Stimulated activated naive CD8-positive, alpha-beta T cell treated with anti-CD3 and anti-CD28 coated beads, Interleukin-15, amount 100 ng/mL, for 72 hours (primary cell): ENCODE data around the gene GPRC5B.

Experiments used
- ATAC-seq: fragments of 150-1000 bp; cut with Tn5 transposase; 2 replicates; pipeline ENCODE4 v1.10.0; 2021; ENCODE audit warnings: mild to moderate bottlenecking, moderate library complexity
- DNase-seq, 2 donors: peaks; one replicate each; pipeline ENCODE4 v3.0.0; 2021 to 2022
- H3K27ac Mint-ChIP-seq, 2 donors: one replicate each; pipeline ENCODE4 v1.8.0; 2022; ENCODE audit warnings: mild to moderate bottlenecking in 2 of 2, mixed read lengths in 2 of 2, moderate library complexity in 2 of 2
- H3K27me3 Mint-ChIP-seq: one replicate; pipeline ENCODE4 v1.8.0; 2022; ENCODE audit warnings: mixed read lengths
- H3K4me1 Mint-ChIP-seq: one replicate; pipeline ENCODE4 v1.8.0; 2022; ENCODE audit warnings: mild to moderate bottlenecking, mixed read lengths
- H3K4me3 Mint-ChIP-seq, 2 donors: one replicate each; pipeline ENCODE4 v1.8.0; 2022; ENCODE audit warnings: mild to moderate bottlenecking in 2 of 2, mixed read lengths in 2 of 2, moderate library complexity in 1 of 2
- H3K9me3 Mint-ChIP-seq, 2 donors: one replicate each; pipeline ENCODE4 v1.8.0; 2022; ENCODE audit warnings: mixed read lengths in 2 of 2

GPRC5B gene

DNA sequence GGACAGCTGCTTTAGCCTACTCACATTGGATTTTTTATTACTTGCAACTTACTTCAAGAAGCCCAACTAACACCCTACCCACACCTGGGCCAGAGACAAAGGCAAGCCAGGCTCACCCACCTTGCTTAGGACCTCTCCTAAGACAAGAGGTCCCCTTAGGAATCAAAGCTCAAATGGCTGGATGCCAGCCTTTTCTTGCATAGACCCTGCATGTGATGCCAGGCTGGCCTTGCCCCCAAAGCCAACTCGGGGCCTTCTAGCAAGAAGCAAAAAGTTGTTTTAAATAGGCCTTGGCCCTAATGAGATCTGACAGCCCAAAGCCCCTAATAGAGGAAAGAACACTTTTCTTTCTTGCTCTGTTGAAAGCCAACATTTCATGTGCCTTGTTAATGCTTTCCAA is 20.7 kb downstream of the GPRC5B start:
- Mint-ChIP-seq H3K4me1 (no peaks in the 10 kb centered on the region), H3K4me3 (no peak overlapping the region), H3K27me3 (peaks cover 6% of the 10 kb centered on the region), H3K9me3 (no peaks in the 10 kb centered on the region), H3K27ac (no peak overlapping the region)
- ATAC-seq, result no peak
- DNase-seq, result no peak

DNA sequence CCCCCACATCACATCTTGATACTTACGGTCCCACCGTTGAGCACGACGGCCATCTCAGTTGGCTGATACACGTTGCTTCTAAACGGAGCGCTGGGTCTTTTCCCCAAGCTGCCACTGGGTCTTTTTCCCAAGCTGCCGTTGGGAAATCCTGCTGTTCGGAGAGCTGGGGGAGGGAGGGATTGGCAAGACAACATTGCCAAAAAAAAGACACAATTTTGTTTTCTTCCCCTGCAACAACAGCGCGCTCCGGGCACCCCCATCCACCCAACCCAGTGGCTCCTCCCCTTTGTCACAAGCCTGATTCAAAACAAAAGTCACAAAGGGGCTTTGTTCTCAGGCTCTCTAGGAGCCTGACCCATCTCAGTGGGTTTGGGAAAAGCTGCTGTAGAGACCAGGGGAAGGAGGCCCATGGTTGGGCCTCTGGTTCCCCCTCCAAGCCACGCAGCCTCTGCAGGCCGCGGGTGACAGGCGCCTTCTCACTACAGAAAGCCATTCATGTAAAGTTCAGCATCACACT is 22.8 kb downstream of the GPRC5B start:
- H3K4me3 Mint-ChIP-seq, result no peak overlapping the region
- ATAC-seq, result no peak
- H3K27me3 Mint-ChIP-seq, result no peaks in the 10 kb centered on the region
- no peaks in the 10 kb centered on the region for H3K9me3 Mint-ChIP-seq
- DNase-seq, result no peak
- H3K4me1 Mint-ChIP-seq, result no peaks in the 10 kb centered on the region
- no peak overlapping the region for H3K27ac Mint-ChIP-seq

DNA sequence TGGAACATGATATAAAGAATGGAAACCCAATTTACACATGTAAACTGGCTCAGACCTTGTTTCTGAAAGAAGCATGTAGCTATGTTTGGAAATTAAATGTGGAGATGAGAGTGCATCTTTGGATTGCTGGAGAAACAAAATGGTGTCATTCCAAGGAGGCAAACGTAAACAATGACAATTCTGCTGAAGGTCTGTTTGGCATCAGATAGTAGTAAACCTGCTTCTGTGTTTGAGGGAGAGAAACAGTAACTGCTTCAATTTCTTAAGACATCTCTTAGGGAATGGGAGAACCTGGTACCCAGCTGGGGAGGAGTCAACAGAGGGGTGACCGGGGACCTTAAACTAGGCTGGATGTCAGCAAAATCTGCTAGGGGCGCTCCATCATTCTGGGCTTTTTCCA is 23.5 kb downstream of the GPRC5B start:
- no peak overlapping the region for H3K4me3 Mint-ChIP-seq
- H3K27me3 Mint-ChIP-seq, result no peaks in the 10 kb centered on the region
- DNase-seq (no peak), ATAC-seq (no peak)
- no peaks in the 10 kb centered on the region for H3K4me1 Mint-ChIP-seq
- H3K27ac Mint-ChIP-seq, result no peak overlapping the region
- H3K9me3 Mint-ChIP-seq, result no peaks in the 10 kb centered on the region

DNA sequence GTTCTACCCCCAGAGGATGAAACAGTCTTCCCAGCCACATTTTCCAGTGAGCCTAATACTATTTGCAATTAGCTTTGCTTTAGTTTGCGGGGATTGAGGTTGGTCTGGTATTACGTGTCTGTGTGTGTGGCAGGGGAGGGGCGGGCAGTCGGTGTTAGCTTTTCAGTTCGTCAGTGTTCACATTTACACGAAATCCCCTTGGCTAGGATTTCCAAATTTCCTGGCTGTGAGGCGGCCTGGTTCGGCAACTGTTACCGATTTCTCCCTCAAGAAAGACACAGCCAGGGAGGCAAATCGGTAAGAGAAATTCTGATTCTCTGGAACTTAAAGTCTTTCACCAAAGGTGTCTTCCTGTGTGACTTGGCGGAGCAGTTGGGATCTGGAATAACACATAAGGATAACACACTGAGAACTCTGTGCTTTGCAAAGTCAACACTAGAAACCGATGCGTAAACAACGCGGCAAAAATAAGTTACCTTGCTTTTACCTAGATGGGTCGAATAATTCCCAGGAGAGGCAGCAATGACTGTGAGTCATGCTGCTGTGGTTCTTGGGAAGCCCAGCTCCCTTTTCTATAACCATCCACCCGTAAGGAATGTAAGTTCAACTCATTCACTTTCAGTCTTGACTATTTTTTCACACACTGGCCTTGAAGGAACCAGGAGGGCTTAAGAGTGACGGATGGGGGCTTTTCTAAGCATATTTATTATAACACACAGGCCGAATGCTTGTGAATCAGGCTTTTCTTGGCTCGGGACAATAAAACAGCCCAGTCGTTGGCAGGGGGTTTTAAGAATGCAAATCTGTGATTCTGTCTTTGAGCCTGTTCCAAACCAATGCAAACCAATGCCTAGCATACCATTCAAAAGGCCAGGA is 24.2 kb downstream of the GPRC5B start:
- DNase-seq (no peak), ATAC-seq (no peak)
- Mint-ChIP-seq H3K4me3 (no peak overlapping the region), H3K4me1 (no peaks in the 10 kb centered on the region), H3K27ac (no peak overlapping the region), H3K9me3 (no peaks in the 10 kb centered on the region), H3K27me3 (no peaks in the 10 kb centered on the region)

DNA sequence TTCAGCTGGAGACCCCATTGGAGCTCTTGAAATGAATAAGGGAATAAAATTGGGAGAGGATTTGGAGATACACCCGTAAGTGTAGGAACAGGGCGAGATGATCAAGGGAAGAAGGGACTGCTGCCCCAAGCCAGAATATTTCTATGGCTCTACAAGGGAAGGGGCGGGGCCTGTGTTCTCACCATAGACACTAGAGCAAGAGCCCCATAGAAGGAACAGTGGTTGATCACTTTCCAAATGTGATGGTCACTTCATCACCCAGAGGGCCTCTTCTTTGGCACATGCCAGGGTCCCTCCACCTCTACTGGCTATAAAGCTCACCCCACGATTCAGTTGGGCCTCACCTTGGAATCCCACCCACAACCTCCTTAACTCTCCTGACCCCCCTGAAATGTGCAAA is 25.0 kb downstream of the GPRC5B start:
- no peak overlapping the region for H3K27ac Mint-ChIP-seq
- H3K4me3 Mint-ChIP-seq, result no peak overlapping the region
- H3K27me3 Mint-ChIP-seq, result no peaks in the 10 kb centered on the region
- ATAC-seq, result no peak
- no peaks in the 10 kb centered on the region for H3K9me3 Mint-ChIP-seq
- no peaks in the 10 kb centered on the region for H3K4me1 Mint-ChIP-seq
- DNase-seq, result no peak

DNA sequence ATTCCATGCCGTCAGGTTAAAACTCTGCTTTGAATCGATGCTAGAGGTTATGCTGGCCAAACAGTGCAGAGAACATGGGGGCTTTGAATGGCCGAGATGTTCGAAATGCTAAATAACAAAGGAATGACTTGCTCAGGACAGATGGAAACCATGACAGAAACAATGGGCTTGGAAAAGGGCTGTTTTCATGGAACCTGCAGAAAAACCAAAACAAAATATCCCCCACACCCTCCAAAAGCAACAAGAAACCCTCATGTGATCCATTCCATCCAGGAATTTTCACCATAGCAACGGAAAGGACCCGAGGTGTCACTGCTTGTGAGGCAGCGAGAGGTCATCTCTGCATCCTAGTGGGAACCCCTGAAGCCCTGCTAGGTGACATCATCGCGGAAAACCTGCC is 25.5 kb downstream of the GPRC5B start:
- H3K27me3 Mint-ChIP-seq, result no peaks in the 10 kb centered on the region
- DNase-seq (no peak), ATAC-seq (no peak)
- H3K4me1 Mint-ChIP-seq, result no peaks in the 10 kb centered on the region
- no peak overlapping the region for H3K4me3 Mint-ChIP-seq
- no peaks in the 10 kb centered on the region for H3K9me3 Mint-ChIP-seq
- H3K27ac Mint-ChIP-seq, result no peak overlapping the region

DNA sequence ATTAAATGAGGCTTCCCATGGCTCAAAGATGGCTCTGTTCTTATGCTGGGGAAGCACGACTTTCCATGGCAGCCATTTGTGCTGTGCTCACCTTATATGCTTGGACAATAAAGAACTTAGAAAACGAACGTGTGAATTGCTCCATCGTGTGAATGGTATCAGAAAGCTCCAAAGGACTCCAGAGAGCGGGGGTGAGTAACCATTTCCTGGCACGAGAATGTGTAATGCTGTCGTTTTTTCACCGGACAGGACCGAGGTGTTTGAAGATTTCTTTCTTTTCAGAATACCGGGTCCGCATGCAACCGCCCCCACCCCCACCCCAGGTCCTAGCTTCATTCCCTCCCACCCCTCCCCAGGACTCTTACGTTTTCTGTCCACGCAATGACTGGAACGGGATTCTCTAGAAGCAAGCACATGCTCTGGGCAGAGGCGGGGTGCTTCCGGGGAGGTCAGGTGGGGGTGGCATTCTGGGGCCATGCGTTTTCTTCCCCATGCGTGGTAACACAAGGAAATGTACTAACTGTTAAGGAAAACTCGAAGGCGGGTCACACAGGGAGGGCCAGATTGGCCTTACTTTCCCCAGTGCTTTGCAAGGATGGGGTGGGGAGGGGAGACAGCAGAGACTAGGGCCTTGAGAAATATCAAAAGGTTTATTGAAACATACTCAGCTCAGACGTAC is 26.2 kb downstream of the GPRC5B start:
- H3K4me3 Mint-ChIP-seq, result no peak overlapping the region
- DNase-seq (no peak), ATAC-seq (no peak)
- no peaks in the 10 kb centered on the region for H3K4me1 Mint-ChIP-seq
- no peaks in the 10 kb centered on the region for H3K9me3 Mint-ChIP-seq
- peak overlapping the region in 1 of 2 donors; percentile 81 for H3K27ac Mint-ChIP-seq
- H3K27me3 Mint-ChIP-seq, result no peaks in the 10 kb centered on the region

DNA sequence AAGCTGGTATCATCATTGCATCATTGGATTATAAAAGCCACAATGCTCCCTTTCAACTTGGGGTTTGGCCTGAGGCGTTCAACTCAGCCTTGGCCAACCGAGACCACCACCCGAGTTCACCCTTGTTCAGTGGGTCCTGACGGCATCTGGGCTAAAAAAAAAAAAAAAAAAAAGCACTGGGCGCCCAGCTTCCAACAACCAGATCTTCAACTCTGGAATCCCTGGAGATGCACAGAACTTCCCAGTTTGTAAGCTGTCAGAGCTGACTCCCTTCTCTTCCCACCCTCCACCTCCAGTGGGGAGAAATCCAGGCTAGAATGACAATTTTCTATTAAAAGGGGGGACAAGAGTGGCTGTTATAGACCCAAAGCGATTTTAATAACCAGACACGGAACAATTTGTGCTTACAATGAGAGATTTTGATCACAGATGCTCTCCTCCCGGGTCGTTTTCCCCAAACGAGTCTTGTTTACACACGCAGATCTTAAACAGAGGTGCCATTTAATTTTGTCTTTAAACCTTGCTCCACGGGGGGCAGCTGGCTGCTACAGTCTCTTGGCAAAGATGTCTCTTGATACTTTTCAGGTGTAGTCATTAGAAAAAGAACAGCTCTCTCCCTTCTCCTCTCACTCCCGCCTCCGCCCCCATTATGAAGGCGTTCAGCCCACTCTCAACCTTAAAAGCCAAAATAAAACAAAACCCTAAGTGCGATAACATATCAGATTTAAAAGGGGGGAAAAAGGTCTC is 26.9 kb downstream of the GPRC5B start:
- Mint-ChIP-seq H3K27ac (peak overlapping the region in 1 of 2 donors; percentile 81), H3K4me1 (no peaks in the 10 kb centered on the region)
- DNase-seq, result no peak

DNA sequence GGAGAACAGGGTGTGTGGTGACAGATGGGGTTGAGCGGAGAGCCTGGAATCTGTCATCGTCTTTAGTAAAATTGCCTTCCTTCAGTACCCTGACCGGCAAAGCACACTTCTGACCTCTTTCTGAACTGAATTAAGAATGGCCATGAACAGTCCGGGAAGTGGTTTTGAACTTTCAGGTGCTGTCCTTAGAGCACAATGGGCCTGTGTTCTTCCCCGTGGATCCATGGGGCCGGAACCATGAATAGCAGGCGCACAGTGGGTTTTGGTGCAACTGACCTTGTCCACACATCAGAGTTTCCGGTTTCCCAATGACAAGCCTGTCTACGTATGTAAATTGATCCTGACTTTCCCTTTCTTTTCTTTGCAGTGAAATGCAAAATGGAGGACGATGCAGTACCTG is 28.5 kb downstream of the GPRC5B start:
- no peak for ATAC-seq
- Mint-ChIP-seq H3K4me3 (no peak overlapping the region), H3K4me1 (no peaks in the 10 kb centered on the region), H3K27ac (no peak overlapping the region), H3K9me3 (no peaks in the 10 kb centered on the region), H3K27me3 (no peaks in the 10 kb centered on the region)
- DNase-seq, result no peak

More for the DNA sequence above, 26.9 kb downstream of the GPRC5B start:
- Mint-ChIP-seq H3K9me3 (no peaks in the 10 kb centered on the region), H3K27me3 (no peaks in the 10 kb centered on the region), H3K4me3 (no peak overlapping the region)
- ATAC-seq, result no peak

DNA sequence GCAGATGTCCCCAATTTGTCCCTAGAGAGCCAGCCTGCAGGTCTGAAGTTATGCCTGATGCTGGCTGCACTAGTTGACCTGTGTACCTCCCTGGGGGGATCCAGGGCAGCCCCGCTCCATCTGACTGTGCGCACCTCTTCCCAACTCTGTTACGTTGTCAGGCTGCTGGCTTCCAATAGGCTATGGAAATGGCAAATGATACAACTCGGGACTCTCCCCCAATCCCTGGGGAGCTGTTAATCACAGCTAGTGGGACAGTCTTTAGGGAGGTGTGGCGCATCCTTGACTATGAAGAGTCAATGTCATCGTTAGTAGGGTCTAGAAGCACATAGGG is 30.1 kb downstream of the GPRC5B start:
- DNase-seq, result no peak
- no peaks in the 10 kb centered on the region for H3K9me3 Mint-ChIP-seq
- H3K27me3 Mint-ChIP-seq, result no peaks in the 10 kb centered on the region
- H3K27ac Mint-ChIP-seq, result no peak overlapping the region
- no peak for ATAC-seq
- H3K4me1 Mint-ChIP-seq, result no peaks in the 10 kb centered on the region
- H3K4me3 Mint-ChIP-seq, result no peak overlapping the region

DNA sequence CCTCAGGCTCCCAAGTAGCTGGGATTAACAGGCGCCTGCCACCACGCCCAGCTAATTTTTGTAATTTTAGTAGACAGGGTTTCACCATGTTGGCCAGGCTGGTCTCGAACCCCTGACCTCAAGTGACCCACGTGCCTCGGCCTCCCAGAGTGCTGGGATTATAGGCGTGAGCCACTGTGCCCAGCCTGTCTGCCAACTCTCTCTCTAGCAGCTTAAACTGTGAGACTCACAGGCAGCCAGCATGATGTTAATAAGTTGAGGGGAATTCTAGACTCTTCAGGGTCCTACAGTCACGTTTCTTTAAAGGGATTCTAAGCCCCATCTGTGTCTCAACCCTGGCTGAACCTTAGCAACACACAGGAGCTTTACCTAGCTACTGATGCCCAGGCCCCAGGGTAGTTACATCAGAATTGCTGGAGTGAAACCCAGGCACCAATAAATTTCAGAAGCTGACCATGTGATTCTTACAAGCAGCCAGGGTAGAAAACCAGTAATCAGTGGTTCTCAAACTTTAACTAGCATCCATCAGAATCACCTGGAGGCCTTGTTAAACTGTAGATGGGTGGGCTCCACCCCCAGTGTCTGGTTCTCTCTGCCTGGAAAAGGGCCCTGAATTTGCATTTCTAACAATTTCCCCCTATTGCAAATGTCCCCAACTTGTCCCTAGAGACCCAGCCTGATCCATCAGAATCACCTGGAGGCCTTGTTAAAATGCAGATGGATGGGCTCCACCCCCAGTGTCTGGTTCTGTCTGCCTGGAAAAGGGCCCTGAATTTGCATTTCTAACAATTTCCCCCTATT is 30.7 kb downstream of the GPRC5B start:
- ATAC-seq (no peak), DNase-seq (no peak)
- no peak overlapping the region for H3K27ac Mint-ChIP-seq
- no peaks in the 10 kb centered on the region for H3K4me1 Mint-ChIP-seq
- H3K4me3 Mint-ChIP-seq, result no peak overlapping the region
- no peaks in the 10 kb centered on the region for H3K27me3 Mint-ChIP-seq
- no peaks in the 10 kb centered on the region for H3K9me3 Mint-ChIP-seq

DNA sequence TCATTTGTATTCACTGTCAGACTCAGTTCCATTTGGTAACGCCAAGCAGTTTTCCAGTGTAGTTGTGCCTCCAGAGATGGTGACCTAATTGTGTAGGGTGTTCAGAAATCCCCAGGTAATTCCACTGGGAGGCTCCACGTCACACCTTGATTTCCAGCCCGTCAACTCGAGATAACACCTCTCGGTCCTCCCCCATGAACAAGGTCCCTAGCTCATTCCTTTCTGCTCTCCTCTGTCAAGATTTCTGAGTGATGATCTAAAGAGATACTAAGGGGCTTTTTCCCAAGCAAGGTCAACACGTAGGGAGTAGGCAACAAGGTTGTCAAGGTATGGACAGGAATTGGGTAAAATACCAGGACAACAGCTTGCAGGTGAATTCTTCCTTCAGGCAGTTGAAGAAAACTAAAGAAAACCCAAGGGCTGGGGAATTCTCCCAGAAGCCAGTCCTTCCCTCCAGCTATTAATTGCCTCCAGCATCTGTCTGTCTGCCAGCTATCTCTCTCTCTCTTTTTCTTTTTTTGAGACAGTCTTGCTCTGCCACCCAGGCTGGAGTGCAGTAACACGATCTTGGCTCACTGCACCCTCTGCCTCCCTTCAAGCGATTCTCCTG is 31.4 kb downstream of the GPRC5B start:
- no peak overlapping the region for H3K27ac Mint-ChIP-seq
- H3K4me1 Mint-ChIP-seq, result no peaks in the 10 kb centered on the region
- H3K27me3 Mint-ChIP-seq, result no peaks in the 10 kb centered on the region
- H3K4me3 Mint-ChIP-seq, result no peak overlapping the region
- H3K9me3 Mint-ChIP-seq, result no peaks in the 10 kb centered on the region
- ATAC-seq (no peak), DNase-seq (no peak)

DNA sequence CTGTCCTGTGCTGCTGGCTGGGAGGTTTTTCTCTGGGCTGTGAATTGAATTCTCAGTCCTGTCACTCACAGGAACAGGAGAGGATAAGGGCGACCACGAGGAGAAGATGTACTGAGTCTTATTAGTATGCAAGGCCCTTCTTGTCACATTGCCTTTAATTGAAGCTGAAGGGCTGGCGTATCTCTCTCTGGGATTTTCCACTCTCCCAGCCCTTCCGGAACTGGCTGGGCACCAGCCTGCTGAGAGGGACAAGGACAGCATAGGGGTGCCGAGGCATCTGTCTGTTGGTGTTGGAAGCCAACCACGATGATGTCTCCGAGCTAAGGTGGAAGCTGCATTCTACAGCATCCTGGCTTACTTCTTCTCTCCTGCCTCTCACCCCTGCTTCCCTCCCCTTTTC is 33.2 kb downstream of the GPRC5B start:
- H3K27me3 Mint-ChIP-seq, result peaks cover 7% of the 10 kb centered on the region
- H3K27ac Mint-ChIP-seq, result no peak overlapping the region
- H3K9me3 Mint-ChIP-seq, result no peaks in the 10 kb centered on the region
- no peak for ATAC-seq
- H3K4me1 Mint-ChIP-seq, result no peaks in the 10 kb centered on the region
- H3K4me3 Mint-ChIP-seq, result no peak overlapping the region
- DNase-seq, result no peak

DNA sequence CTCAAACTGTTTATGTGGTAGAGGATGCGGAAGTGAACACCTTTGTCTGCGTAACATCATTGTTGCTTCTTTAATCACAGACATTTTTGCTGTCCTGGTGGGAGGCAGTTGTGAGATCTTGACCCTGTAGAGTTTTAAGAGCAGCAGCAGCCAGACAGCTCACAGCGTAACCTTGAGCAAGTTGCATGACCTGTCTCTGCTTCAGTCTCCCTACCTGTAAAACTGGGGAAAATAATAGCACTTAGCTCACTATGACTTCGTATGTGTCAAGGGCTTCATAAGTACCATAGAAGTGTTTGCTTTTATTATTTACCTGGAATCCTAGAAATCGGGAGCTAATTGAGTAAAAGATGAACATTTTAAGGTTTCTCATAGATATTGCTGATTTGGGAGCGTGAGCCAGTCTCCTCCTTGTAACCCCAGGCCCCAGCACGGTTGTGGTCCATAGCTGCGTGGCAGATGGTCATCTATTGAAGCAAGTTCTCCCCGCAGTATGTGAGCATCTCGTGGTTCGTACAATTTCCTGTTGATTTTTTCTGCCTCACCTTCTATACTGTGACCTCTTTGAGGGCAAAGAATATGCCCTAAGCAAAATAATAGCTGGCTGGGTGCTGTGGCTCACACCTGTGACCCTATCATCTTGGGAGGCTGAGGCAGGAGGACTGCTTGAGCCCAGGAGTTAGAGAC is 34.4 kb downstream of the GPRC5B start:
- DNase-seq (no peak), ATAC-seq (no peak)
- Mint-ChIP-seq H3K27ac (no peak overlapping the region), H3K9me3 (no peaks in the 10 kb centered on the region), H3K4me3 (no peak overlapping the region), H3K4me1 (no peaks in the 10 kb centered on the region), H3K27me3 (peaks cover 7% of the 10 kb centered on the region)
